ENCODE measurements around the gene QRFPR. TPM values are rescaled to one million over a fixed set of nuclear protein-coding genes. Genes with fewer than 3 reads are reported as not detected.

QRFPR gene
- total RNA-seq, 6 experiments from 2014 or later = not detected

- TF ChIP-seq CTCF (IDR thresholded peaks at IDR 0.05) (no peak), POLR2A (IDR thresholded peaks at IDR 0.05) (no peak)
- ATAC-seq = no peak
Measured at GRCh38 chr4:121308328-121308663, 72.5 kb downstream of the QRFPR start.

DNA sequence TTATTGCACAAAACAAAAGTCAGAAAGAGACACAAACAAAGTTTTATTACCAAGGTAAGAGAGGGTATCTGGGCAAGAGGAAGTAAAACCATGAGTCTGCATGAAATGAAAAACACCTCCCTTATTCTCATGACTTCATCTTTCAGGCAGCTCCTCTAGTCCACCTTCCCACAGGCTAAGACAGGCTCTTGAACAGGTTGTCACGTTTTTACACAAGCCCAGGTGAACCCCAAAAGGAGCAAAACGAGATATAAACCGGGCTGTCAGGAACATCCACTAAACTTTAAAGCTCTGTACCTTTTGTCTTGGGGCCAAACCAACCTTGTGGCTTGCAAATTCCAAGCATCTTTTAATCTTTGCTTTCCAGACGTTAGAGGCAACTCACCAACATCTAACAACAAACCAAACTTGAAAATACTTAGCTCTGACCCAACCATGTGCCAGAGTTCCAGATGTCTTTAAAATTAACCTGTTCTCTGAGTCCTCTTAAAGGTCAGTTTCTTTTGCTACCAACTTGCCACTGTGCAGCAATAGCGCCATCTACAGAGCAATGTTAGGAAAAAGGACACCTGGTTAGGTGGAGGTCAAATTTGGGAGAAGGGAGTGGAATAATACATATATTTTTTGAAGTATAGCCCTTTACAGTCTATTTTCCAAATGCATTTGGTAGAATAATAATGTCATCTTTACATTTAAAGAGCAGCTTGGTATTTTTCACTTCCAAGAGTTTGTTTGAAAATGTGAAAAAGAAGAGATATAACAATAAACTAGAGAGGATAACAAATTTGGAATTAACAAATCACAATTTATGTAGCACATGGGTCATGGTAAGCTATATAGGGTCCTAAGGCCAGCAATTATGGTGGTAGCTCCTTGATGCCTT is 73.1 kb downstream of the QRFPR start:
- DNase-seq = no peak
- WGBS (ENCODE audit: insufficient coverage, low coverage, low lambda C conversion rate, missing lambda C conversion rate) = 9% methylated on average over 5 of the region's 5 CpGs
- H3K4me3 ChIP-seq = no peak overlapping the region
- intact Hi-C loops (cut with DNase I) = no loop called here
- H3K9me3 ChIP-seq = no peaks in the 10 kb centered on the region
- TF ChIP-seq POLR2A (IDR thresholded peaks at IDR 0.05) (no peak), CTCF (IDR thresholded peaks at IDR 0.05) (peak; percentile 43 to 68 (median 56))
- no peaks in the 10 kb centered on the region for H3K27me3 ChIP-seq
- peak; percentile 24 to 69 (median 38) for ATAC-seq
- H3K36me3 ChIP-seq = no peaks in the 10 kb centered on the region
- H3K27ac ChIP-seq = no peak overlapping the region
- no peaks in the 10 kb centered on the region for H3K4me1 ChIP-seq

More at GRCh38 chr4:121308328-121308663, 72.5 kb downstream of the QRFPR start:
- intact Hi-C loops (cut with DNase I) = no loop called here
- DNase-seq = no peak
- Histone ChIP-seq H3K27me3 (no peaks in the 10 kb centered on the region), H3K4me1 (no peaks in the 10 kb centered on the region), H3K36me3 (no peaks in the 10 kb centered on the region), H3K27ac (no peak overlapping the region), H3K4me3 (no peak overlapping the region), H3K9me3 (no peaks in the 10 kb centered on the region)
- 15% methylated on average over 1 of the region's 1 CpG for WGBS (ENCODE audit: insufficient coverage, low coverage, low lambda C conversion rate, missing lambda C conversion rate)

DNA sequence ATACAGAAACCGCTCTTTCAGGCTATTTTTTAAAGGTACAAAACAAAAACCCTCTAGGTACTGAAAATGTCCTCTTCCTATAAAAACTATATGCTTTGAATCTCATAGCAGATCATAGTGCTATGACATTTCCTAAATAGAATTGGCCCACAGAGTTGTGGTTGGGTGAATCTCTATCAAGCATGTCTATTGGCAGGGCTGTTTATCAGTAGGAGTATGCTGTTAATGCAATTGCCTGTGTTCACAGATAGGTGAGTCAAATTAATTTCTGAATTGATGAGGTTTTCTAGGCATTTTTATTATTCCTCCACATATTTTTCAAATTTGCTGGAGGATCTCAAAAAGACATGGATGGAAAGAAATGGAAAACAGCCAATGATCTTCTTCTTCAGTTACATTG is 73.9 kb downstream of the QRFPR start:
- Histone ChIP-seq H3K4me1 (no peaks in the 10 kb centered on the region), H3K36me3 (no peaks in the 10 kb centered on the region), H3K4me3 (no peak overlapping the region), H3K9me3 (no peaks in the 10 kb centered on the region), H3K27me3 (no peaks in the 10 kb centered on the region), H3K27ac (no peak overlapping the region)
- intact Hi-C loops (cut with DNase I) = no loop called here
- ATAC-seq (no peak), DNase-seq (no peak)
- TF ChIP-seq POLR2A (IDR thresholded peaks at IDR 0.05) = no peak
- no peak for TF ChIP-seq CTCF (IDR thresholded peaks at IDR 0.05)
- 71% methylated on average over 1 of the region's 1 CpG for WGBS (ENCODE audit: insufficient coverage, low coverage, low lambda C conversion rate, missing lambda C conversion rate)

- Histone ChIP-seq H3K4me1 (no peaks in the 10 kb centered on the region), H3K27ac (no peak overlapping the region), H3K27me3 (no peaks in the 10 kb centered on the region), H3K4me3 (no peak overlapping the region), H3K36me3 (no peaks in the 10 kb centered on the region), H3K9me3 (no peaks in the 10 kb centered on the region)
- no peak for TF ChIP-seq CTCF (IDR thresholded peaks at IDR 0.05)
- TF ChIP-seq POLR2A (IDR thresholded peaks at IDR 0.05) = no peak
- 22% methylated on average over 1 of the region's 1 CpG for WGBS (ENCODE audit: insufficient coverage, low coverage, low lambda C conversion rate, missing lambda C conversion rate)
- DNase-seq (no peak), ATAC-seq (peak; percentile 29 to 91 (median 47))
- intact Hi-C loops (cut with DNase I) = no loop called here
Measured at GRCh38 chr4:121304893-121305292, 75.9 kb downstream of the QRFPR start.

Data from right lobe of liver (tissue), 6 donors.